CD4-positive, alpha-beta T cell treated with Interleukin-1 beta for 1 hour (primary cell): ENCODE measurements around the gene PKN1.
A peak's percentile ranks its signal among the peaks of the same experiment; 100 is the strongest.

Source experiments
- DNase-seq, 2 donors: peaks; one replicate each; pipeline ENCODE4 v3.0.0-alpha.2; 2020 to 2022

The PKN1 gene

GRCh38 chr19:14406645-14407401 is 26.3 kb upstream of the PKN1 start:
- peak; percentile 41 to 46 for DNase-seq

GRCh38 chr19:14407605-14408484 is 25.3 kb upstream of the PKN1 start:
- DNase-seq: peak; percentile 56 to 61

- peak; percentile 58 to 61 for DNase-seq
Measured at GRCh38 chr19:14408491-14409145, 24.5 kb upstream of the PKN1 start.

- peak; percentile 66 to 70 for DNase-seq
Measured at GRCh38 chr19:14409146-14410023, 23.7 kb upstream of the PKN1 start.

GRCh38 chr19:14410091-14411051 is 22.7 kb upstream of the PKN1 start:
- DNase-seq: peak; percentile 73 to 79

- peak; percentile 46 to 47 for DNase-seq
Measured at GRCh38 chr19:14411161-14411937, 21.8 kb upstream of the PKN1 start.

GRCh38 chr19:14411938-14412245 is 21.2 kb upstream of the PKN1 start:
- peak in 1 of 2 donors; percentile 41 for DNase-seq

GRCh38 chr19:14412324-14412995 is 20.6 kb upstream of the PKN1 start:
- DNase-seq: peak; percentile 46 to 51

GRCh38 chr19:14412996-14413692 is 20.0 kb upstream of the PKN1 start:
- peak; percentile 43 to 48 for DNase-seq

GRCh38 chr19:14413693-14414181 is 19.4 kb upstream of the PKN1 start:
- DNase-seq: peak; percentile 21 to 43

- peak; percentile 38 to 42 for DNase-seq
Measured at GRCh38 chr19:14414926-14415690, 18.0 kb upstream of the PKN1 start.

- DNase-seq: peak; percentile 27 to 36
Measured at GRCh38 chr19:14416817-14417231, 16.3 kb upstream of the PKN1 start.

- no peak for DNase-seq
Measured at GRCh38 chr19:14418856-14419105, 14.3 kb upstream of the PKN1 start.

GRCh38 chr19:14419106-14419813 is 13.8 kb upstream of the PKN1 start, which contains the start of gene DDX39A:
Gene DDX39A (minus strand): TSS chr19:14419341. CDS start chr19:14413220, 6,121 bp downstream.
- DNase-seq: peak; percentile 99

GRCh38 chr19:14425696-14426138 is 7.4 kb upstream of the PKN1 start:
- DNase-seq: no peak

GRCh38 chr19:14427461-14427860 is 5.6 kb upstream of the PKN1 start:
- DNase-seq: no peak

- no peak for DNase-seq
Measured at GRCh38 chr19:14428882-14429416, 4.2 kb upstream of the PKN1 start.
